Hematopoietic multipotent progenitor cell treated with erythropoietin and hydrocortisone succinate and interleukin-3 and kit ligand, for 17 days (in vitro differentiated cells): ENCODE data around the gene NOXO1.

Source experiments
- DNase-seq: peaks from one replicate; pipeline ENCODE4 v3.0.0-alpha.2; 2015; ENCODE audit warnings: low spot score

NOXO1 gene

GRCh38 chr16:1997494-1998359, 16.5 kb upstream of the NOXO1 start:
- DNase-seq, result no peak

- no peak for DNase-seq
These were observed 12.5 kb upstream of the NOXO1 start for GRCh38 chr16:1993731-1994131.

DNA sequence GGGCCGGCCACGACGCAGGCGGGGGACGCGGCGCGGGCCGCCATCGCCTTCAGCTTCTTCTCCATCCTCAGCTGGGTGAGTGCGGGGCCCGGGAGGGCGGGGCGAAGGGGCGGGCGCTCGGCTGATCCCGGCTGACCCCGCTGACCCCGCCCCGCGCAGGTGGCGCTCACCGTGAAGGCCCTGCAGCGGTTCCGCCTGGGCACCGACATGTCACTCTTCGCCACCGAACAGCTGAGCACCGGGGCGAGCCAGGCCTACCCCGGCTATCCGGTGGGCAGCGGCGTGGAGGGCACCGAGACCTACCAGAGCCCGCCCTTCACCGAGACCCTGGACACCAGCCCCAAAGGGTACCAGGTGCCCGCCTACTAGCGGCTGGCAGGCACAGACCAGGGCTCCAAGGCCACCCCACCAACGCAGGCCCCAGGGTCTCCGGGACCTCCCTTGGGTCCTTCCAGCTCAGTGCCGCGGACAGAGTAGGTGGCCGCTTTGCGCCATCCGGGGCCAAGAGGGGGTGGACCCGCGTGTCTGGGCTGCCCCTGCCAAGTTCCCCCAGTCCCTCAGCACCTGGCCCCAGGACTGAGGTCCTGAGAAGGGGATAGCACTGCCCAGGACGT, 11.5 kb upstream of the NOXO1 start:
- no peak for DNase-seq

DNA sequence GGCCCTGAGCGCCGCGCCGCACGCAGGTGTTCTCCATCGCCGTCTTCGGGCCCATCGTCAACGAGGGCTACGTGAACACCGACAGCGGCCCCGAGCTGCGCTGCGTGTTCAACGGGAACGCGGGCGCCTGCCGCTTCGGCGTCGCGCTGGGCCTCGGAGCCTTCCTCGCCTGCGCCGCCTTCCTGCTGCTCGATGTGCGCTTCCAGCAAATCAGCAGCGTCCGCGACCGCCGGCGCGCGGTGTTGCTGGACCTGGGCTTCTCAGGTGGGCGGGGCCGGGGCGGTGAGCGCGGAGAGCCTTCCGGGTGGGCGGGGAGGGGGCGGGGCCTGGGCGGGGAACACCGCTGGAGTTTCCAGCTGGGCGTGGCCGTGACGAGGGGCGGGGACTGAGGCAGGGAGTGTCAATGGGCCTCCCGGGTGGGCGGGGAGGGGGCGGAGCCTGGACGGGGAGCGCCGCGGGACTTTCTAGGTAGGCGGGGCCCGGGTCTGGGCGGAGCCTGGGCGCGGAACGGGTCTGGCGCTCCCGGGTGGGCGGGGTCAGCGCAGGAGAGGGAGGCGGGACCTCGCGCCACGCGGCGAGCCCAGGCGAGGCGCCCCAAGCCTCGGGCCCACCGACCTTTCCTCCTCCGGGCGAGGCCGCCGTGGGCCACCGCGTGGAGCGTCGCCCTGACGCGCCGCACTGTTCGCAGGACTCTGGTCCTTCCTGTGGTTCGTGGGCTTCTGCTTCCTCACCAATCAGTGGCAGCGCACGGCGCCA, 10.9 kb upstream of the NOXO1 start:
- peak; percentile 96 for DNase-seq

DNA sequence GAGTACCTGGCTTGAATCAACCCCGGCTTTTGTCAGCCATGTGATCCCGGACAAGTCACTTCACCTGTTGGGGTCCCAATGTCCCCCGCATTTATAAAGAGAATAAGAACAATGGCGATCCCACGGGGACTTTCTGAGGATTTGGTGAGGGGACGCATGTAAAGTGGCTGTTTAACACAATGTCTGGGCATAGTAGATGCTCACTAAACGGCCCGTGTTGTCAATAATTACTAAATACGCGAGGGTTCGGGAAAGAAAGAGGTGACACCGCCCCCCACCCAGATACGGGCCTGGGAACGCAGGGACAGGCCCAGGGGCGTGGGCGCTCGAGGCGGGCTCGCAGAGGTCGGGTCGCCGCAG, 10.3 kb upstream of the NOXO1 start:
- DNase-seq, result no peak

GRCh38 chr16:1991135-1991551, 9.9 kb upstream of the NOXO1 start:
- DNase-seq, result no peak

- DNase-seq, result no peak
These were observed 9.3 kb upstream of the NOXO1 start for GRCh38 chr16:1990351-1991134.

DNA sequence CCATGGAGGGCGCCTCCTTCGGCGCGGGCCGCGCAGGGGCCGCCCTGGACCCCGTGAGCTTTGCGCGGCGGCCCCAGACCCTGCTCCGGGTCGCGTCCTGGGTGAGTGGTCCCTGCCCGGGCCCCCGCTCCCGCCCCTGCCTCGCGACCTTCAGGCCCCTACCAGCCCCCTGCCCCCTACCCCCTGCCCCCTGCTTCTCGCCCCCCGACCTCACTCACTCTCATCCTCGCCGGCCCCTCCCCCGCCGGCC, 8.8 kb upstream of the NOXO1 start:
- no peak for DNase-seq

DNA sequence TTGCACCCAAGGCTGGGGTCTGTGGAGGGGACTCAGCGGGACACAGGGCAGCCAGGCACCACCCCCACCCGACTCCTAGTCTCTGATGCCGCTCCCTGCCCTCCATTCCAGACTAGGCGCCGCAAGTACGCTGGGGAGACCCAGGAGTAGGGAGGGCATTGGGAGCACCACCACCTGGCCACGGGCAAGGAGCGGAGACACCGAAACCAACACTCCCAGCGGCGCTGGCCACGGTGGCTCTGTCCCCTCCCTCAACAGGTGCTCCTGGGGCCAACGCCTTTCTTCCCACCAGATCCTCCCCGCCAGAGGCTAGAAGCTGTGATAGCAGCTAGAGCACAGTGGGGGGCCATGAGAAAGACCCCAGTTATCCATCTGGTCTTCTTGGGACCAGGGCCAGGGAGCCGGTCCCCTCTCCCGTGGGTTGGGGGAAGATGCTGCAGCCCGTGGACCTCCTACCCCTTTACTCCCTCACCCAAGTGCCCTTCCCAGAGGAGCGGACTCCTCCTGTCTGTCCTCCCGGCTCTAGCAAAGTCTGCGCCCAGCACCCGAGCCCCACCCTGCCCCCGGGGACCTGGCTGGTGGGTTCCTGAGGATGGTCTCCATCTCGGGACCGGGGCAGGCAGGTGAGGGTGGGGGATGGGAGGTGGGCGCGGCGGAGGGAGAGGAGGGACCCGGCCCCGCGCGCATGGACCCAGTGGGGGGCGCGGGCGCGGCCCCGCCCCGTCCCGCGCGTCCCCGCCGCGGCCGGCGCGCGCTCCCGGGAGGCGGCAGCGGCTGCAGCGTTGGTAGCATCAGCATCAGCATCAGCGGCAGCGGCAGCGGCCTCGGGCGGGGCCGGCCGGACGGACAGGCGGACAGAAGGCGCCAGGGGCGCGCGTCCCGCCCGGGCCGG, 8.2 kb upstream of the NOXO1 start, which contains the start of gene SYNGR3:
Gene SYNGR3 (plus strand): TSS at position 762 of the 892 bp plus-strand sequence. CDS start 133 bp downstream, outside the sequence.
- DNase-seq, result no peak

GRCh38 chr16:1987198-1987597, 5.9 kb upstream of the NOXO1 start:
- DNase-seq, result no peak

DNA sequence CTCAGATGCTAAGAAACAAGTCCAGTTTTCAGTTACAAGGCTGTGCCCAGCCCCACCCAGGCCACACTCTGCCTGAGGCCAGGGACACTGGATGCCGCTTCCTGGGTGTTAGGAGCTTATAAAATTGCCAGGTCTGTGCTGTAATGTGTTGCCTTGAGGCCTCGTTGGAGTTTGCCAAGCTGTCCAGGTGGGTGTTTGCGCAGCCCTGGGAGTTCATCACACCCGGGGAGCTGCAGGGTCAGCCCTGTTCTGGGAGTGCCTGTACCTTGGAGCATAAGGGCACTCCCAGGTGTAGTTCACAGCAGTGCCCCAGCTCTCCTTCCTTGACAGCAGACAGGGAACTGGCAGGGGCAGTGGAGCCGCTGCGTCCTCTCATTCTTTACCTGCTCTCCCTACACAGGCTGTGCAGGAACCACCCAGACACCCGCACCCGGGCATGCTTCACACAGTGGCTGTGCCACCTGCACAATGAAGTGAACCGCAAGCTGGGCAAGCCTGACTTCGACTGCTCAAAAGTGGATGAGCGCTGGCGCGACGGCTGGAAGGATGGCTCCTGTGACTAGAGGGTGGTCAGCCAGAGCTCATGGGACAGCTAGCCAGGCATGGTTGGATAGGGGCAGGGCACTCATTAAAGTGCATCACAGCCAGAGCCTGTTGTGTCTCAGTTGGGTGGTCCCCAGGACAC, 4.3 kb upstream of the NOXO1 start:
- no peak for DNase-seq

DNA sequence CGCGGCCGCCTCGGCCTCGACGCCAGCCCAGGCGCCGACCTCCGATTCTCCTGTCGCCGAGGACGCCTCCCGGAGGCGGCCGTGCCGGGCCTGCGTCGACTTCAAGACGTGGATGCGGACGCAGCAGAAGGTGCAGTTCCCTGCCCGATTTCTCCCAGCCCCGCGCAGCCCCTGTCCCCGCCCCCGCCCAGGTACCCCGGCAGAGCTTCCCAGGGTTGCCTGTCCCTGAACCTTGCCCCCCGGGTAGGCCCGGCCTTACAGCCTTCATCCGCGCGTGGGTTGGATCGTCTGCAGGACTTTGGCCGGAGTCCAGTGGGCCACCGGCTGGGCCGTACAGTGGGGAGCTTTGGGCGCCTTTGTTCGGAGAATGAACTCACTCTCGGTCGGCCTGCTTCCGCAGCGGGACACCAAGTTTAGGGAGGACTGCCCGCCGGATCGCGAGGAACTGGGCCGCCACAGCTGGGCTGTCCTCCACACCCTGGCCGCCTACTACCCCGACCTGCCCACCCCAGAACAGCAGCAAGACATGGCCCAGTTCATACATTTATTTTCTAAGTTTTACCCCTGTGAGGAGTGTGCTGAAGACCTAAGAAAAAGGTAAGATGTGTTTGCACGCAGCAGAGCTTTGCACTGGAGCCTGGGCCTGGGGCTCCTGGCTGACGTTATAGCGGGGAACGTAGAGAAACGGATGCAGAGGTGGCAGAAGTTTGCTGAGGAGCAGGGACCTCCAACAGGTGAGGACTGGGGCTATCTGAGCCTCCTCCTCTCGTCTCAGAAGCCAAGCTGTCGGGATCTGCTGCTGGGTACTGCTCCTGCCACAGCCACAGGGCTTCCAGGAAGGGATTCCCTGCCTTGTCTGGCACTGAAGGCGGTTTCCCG, 3.3 kb upstream of the NOXO1 start:
- DNase-seq, result no peak

DNA sequence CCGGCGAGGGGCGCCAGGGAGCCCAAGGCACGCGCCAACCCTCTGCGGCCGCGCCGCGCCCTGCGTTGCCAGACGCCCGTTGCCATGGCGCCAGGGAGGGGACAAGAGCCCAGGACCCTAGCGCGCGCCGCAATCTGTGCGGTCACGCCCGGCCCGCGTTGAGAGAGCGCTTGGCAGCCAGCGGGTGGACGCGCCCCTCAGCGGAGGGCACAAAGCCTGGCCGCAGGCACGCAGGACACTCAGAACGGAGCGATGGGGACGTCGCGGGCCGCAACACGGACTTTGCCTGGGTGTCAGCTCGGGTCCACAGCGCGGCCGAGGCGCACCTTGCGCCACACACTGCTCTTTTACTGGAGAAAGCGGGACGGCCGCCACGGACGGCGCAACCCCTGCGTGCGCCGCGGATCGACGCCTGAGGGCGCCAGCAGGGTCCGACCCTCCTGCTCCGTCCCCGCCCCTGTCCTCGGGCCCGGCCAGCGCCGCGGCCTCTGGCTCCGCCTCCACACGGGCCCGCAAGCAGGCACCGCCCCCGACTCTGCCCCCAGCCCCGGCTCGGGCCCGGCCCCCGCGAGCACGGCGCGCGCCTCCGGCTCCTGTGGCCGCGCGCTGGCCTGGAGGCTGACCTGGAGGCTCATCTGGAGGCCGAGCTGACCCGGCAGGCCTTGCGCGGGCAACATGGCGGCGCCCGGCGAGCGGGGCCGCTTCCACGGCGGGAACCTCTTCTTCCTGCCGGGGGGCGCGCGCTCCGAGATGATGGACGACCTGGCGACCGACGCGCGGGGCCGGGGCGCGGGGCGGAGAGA, 2.5 kb upstream of the NOXO1 start, which contains the start of gene GFER:
Gene GFER (plus strand): TSS at position 650 of the 803 bp plus-strand sequence. CDS start 26 bp downstream, at position 676.
- DNase-seq, result peak; percentile 82

GRCh38 chr16:1982991-1983543, 1.8 kb upstream of the NOXO1 start:
- DNase-seq, result no peak

GRCh38 chr16:1982013-1982433, 754 bp upstream of the NOXO1 start:
- no peak for DNase-seq

DNA sequence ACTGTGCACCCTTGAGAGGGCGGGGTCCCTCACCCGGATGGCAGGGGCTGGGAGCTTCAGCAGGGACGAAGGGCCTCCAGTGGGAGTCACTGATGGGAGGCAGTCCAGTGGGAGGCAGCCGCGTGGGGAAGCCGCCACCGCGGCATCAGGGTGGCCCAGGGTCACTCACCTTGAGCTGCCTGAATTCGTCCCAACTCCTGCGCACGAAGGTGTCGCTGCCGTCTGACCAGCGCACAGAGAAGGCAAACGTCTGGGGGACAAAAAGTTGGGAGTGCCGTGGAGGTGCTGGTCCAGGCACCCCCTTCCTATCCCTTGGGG, 540 bp downstream of the NOXO1 start:
- DNase-seq, result no peak

GRCh38 chr16:1980030-1980769, 1.1 kb downstream of the NOXO1 start:
- no peak for DNase-seq
